T-helper 2 cell treated with Interferon-gamma antibody and Interleukin-4, amounts not matched to agents 100 ng/mL and 5 ng/mL, for 36 hours (primary cell): ENCODE results near the gene SNED1. TPM values are rescaled to one million over a fixed set of nuclear protein-coding genes. Genes with fewer than 3 reads are reported as not detected.
"Not testable (repeated sequence)": the region's sequence is repeated elsewhere in the genome, so short reads cannot be mapped to it uniquely, and the experiment has no call there.

ENCODE experiments used
- intact Hi-C: fragments of 100-400 bp; cut with micrococcal nuclease; formaldehyde crosslinking; loops from one replicate; pipeline ENCODE4 v1.15.1; 2023
- total RNA-seq: library from RNA; stranded (reverse); gene quantifications from 2 replicates; pipeline ENCODE4 v1.2.3, GENCODE V29; 2022

Gene SNED1
- total RNA-seq, 1 donor from 2014 or later, result 29.8 TPM

- intact Hi-C loops, result no loop called here
Measured at GRCh38 chr2:240972201-240972600, 26.2 kb upstream of the SNED1 start.

DNA sequence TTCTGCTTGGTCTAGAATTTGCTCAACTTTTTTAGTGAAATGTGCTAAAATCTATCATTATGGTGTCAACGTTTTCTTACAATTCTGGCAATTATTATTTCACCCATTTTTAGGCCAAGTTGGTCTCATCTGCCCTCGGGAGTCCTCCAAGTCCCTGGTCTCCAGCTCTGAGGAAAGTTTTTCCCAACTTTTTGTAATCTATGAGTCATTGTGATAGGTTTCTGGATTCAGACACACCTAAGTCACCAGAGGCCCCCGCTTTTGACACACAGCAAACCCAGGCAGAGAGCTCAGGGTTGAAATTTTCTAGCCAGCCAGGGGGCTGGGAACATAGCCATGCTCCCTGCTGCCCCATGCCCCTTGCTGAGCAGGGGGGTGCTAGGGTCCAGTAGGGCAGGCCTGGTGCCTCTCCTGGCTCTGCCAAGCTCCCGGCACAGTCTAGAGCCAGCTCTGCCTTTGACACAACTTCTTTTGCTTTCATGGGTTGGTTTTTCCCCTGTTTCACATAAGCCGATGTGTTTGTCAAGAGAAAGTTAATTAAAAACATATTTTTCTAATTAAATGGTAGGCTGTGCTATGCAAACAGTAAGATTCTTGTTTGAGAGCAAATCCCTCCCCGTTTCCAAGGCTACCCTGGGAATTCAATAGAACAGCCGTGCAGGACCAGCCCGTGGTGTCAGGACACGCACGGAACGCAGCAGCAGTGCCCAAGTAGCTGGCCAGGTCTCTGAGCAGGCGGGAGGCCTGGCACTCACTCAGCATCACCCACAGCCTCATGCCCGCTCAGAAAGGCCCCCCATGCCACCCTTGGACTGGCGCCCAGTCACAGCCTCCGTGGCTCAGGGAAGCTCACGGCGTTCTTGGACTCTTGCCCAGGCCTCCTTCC is 25.5 kb upstream of the SNED1 start:
- intact Hi-C loops, result no loop called here

DNA sequence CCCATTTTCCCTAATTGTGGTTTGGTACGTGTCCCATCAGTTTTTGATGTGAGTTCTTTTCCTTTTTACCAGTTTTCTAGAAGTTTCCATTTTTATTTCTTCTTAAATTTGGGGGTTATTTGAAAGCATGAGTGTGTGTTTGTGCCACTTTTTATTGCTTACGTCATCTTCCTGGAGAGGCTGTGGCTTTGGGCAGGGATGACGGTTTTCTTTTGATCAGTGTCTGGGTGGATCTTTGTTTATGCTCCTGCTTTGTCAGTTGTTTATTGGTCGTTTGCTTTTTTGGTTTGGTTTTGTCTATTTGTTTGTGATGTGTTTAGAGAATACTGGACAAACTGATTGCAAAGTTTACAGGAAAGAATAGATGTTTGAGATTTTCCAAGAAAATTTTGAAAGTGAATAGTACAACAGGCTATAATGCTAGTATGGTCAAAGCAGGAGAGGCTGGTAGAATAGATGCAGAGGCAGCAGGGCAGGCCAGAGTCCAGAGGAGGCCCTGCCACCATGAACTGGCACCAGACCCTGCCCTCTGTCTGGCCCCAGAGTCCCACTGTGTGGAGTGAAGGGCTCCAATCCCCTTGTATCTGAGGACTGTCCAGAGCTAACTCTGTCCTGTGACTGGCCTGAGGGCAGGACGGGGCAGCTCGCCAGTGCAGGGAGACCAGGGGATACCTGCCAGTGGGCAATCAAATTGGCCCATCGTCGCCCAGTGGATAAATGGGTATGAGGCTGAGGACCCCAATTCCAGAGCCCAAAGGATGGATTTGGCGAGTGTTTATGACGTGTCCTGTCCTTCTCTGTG is 23.4 kb upstream of the SNED1 start:
- intact Hi-C loops, result no loop called here

GRCh38 chr2:240975903-240976302 is 22.5 kb upstream of the SNED1 start:
- intact Hi-C loops, result not testable (repeated sequence)

DNA sequence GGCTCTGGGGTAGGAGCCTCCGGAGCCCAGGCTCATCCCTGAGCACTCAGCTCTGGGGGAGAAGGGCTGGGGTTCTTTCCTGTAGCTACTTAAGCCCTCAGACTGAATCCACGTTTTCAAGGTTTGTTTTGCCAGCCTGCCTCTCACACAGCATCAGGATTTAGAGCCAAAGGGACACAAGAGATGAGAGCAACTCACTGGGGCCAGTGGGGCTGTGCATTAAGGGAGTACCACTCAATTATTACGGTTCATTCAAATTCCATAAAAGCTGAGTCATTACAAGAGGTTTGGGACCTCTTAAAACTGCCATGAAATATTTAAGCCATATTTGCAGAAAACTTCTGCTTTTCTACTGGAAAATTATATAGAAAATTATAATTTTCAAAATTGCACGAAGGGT is 17.1 kb upstream of the SNED1 start:
- intact Hi-C loops, result no loop called here

GRCh38 chr2:240981871-240982800 is 16.3 kb upstream of the SNED1 start:
- intact Hi-C loops, result no loop called here

- intact Hi-C loops, result no loop called here
Measured at GRCh38 chr2:240982821-240983281, 15.6 kb upstream of the SNED1 start.

- intact Hi-C loops, result no loop called here
Measured at GRCh38 chr2:240983361-240983995, 14.9 kb upstream of the SNED1 start.

DNA sequence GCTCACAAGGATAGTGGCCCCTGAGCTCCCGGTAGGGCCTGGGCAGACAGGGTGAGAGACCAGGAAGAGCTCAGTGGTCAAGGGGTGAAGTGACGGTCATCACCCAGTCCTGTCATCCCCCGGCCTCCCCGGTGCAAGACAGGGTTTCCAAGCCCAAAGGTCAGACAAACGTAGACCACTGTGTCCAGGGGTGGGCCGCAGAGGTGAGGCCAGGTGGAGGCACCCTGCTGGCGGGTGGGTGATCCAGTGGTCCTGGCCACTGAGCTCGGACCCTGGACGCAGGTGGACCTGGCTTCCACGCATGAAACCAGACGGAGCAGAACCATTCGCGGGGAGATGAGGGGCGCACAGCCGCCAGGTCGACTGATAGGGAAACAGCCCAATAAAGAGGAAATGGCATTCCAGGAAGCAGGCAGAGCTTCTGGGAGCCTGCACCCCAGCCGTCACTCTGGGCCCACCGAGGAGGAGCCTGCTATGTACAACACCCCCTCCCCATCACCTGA is 14.4 kb upstream of the SNED1 start:
- intact Hi-C loops, result no loop called here

- intact Hi-C loops, result no loop called here
Measured at GRCh38 chr2:240985881-240986786, 12.3 kb upstream of the SNED1 start.

- intact Hi-C loops, result no loop called here
Measured at GRCh38 chr2:240986787-240987411, 11.5 kb upstream of the SNED1 start.

- intact Hi-C loops, result no loop called here
Measured at GRCh38 chr2:240987588-240987987, 10.8 kb upstream of the SNED1 start.

GRCh38 chr2:240988146-240988545 is 10.3 kb upstream of the SNED1 start:
- intact Hi-C loops, result no loop called here

DNA sequence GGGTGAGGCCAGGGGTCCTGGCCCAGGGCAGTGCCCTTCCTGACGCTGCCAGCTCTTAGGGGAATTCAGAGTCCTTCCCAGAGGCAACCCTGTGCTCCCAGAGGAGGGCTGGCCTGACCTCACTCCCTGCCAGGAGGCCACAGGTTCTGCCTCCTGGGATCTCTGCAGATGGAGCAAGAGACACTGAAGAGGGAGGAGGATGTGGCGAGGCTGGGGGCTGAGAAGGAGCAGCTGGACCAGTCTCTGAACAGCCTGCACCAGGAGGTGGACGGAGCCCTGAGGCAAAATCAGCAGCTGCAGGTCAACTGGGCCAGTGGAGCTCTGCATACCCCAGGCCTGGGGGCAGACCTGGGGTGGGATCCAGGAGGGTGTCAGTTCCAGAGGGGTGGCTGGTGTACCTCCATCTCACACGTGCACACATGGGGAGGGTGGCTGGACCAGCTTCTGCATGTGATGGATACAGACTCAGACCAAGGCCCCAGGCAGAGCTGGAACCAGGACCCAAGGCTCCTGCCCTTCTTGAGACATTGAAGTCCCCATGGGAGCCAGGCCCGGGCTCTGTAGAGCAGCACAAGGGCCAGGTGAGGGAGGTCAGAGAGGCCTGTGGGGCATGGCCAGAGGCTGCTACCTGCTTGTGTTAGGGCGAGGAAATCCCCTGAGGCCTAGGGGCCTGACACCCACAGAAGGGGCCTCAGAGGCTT is 9.7 kb upstream of the SNED1 start:
- intact Hi-C loops, result no loop called here

DNA sequence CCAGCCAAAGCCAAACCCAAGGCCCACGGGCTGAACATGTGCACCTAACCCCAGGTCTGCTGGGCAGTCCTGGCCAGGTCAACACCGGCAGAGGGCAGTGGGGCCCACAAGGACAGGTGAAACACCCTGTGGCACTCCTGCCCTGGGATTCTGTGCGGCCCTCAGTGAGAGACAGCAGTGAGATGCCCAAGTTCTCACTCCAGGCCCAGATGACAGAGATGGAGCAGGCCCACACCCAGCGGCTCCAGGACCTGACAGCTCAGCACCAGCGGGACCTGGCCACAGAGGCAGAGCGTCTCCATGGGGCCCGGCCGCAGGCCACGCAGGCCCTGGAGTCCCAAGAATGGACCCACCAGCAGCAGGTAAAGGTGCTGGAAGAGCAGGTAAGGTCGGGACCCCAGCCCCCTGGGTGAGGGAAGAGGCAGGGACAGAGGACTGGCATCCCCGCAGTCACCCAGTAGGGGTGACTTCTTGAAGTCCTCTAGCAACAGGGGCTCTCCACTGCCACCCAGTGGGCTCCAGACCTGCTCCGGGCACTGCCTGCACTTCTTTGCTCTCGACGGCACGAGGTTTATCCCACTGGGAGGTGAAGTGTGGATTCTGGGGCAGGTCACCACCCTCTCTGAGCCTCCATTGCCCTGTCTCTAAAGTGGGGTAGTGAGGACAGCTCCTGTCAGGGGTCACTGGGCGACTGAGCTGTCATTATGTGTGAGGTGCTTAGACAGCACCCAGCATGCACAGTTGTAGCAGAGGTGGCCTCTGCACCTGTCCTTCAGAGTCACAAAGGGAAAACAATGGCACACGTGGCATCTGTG is 8.8 kb upstream of the SNED1 start:
- intact Hi-C loops, result no loop called here

DNA sequence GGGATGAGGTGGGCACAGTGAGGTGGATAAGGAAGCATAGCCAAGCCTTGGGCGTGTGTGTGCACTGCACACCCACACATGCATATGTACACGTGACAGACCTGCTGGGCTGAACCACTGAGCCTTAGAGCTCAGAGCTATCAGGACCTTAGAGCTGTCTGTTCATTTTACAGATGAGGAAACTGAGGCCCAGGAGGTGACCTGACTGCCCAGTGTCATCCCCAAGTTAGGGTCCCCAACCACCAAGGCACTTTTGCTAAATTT is 8.2 kb upstream of the SNED1 start:
- intact Hi-C loops, result no loop called here

DNA sequence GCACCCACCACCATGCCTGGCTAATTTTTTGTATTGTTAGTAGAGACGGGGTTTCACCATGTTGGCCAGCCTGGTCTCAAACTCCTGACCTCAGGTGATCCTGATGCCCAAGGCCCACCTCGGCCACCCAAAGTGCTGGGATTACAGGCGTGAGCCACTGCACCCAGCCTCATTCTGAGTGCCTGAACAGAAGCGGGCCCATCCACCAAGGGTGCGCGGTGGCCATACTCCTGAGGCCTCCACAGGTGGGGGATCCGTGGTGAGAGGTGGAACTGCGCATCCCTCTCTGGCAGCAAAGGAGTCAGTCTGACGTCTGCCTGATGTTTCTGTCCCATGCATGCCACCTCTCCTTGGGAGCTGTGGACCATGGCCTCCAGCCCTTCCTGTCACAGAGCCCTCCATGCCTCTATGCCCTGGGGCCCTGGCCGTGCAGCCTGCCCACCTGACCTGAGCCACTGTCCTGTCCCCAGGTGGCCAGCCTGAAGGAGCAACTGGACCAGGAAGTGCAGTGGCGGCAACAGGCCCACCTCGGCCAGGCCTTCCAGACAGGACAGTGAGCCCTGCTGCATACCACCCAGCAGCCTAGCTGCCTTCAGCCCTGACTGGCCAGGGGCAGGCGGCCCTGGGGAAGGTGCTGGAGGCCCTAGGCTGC is 7.6 kb upstream of the SNED1 start:
- intact Hi-C loops, result no loop called here
